RWPE2 (cell line): ENCODE data around the gene C13orf46.

Experiments
- ATAC-seq: fragments of 200-7000 bp; cut with Tn5 transposase; 3 replicates; pipeline ENCODE4 v1.9.1; 2021; ENCODE audit warnings: low read depth
- DNase-seq: peaks from one replicate; pipeline ENCODE4 v3.0.0-alpha.2; 2020; ENCODE audit warnings: low spot score
- H3K27ac ChIP-seq: fragments of 450-650 bp; 2 replicates; pipeline ENCODE4 v1.5.1; 2017; ENCODE audit warnings: mild to moderate bottlenecking; ENCODE audit not compliant: poor library complexity, severe bottlenecking
- H3K27me3 ChIP-seq: fragments of 250-450 bp; sonication (Bioruptor Pico); 2 replicates; pipeline ENCODE4 v1.5.1; 2021; ENCODE audit warnings: mild to moderate bottlenecking, moderate library complexity; ENCODE audit not compliant: insufficient read depth, poor library complexity, severe bottlenecking
- H3K36me3 ChIP-seq: fragments of 250-450 bp; sonication (Bioruptor Pico); 2 replicates; pipeline ENCODE4 v1.5.1; 2020; ENCODE audit warnings: low read depth, mild to moderate bottlenecking, moderate library complexity
- H3K4me1 ChIP-seq: fragments of 250-450 bp; sonication (Bioruptor Pico); 2 replicates; pipeline ENCODE4 v1.5.1; 2021; ENCODE audit warnings: mild to moderate bottlenecking, moderate library complexity; ENCODE audit not compliant: insufficient read depth, poor library complexity, severe bottlenecking
- H3K4me3 ChIP-seq: fragments of 250-450 bp; sonication (Bioruptor Pico); 2 replicates; pipeline ENCODE4 v1.5.1; 2021; ENCODE audit warnings: mild to moderate bottlenecking, moderate library complexity; ENCODE audit not compliant: severe bottlenecking
- H3K9me3 ChIP-seq: fragments of 250-450 bp; sonication (Bioruptor Pico); 2 replicates; pipeline ENCODE4 v1.5.1; 2021; ENCODE audit warnings: mild to moderate bottlenecking, moderate library complexity; ENCODE audit not compliant: severe bottlenecking
- CTCF ChIP-seq: fragments of 450-650 bp; IDR thresholded peaks from one replicate; pipeline ENCODE4 v1.5.1; 2017; ENCODE audit warnings: mild to moderate bottlenecking, moderate library complexity; ENCODE audit not compliant: poor library complexity, severe bottlenecking

Gene C13orf46

GRCh38 chr13:114001331-114002008 is 27.6 kb upstream of the C13orf46 start:
- no peaks in the 10 kb centered on the region for H3K4me1 ChIP-seq
- ATAC-seq (no peak), DNase-seq (peak; percentile 60)
- TF ChIP-seq CTCF: no peak
- H3K27ac ChIP-seq: no peak overlapping the region
- no peak overlapping the region for H3K4me3 ChIP-seq
- H3K9me3 ChIP-seq: no peaks in the 10 kb centered on the region
- no peaks in the 10 kb centered on the region for H3K27me3 ChIP-seq
- H3K36me3 ChIP-seq: no peaks in the 10 kb centered on the region

GRCh38 chr13:114000151-114001040 is 26.5 kb upstream of the C13orf46 start:
- DNase-seq (peak; percentile 41), ATAC-seq (no peak)
- Histone ChIP-seq H3K4me1 (no peaks in the 10 kb centered on the region), H3K4me3 (no peak overlapping the region), H3K27me3 (no peaks in the 10 kb centered on the region), H3K27ac (no peak overlapping the region), H3K36me3 (no peaks in the 10 kb centered on the region), H3K9me3 (no peaks in the 10 kb centered on the region)
- TF ChIP-seq CTCF: no peak

- no peak for TF ChIP-seq CTCF
- no peaks in the 10 kb centered on the region for H3K4me1 ChIP-seq
- no peak overlapping the region for H3K4me3 ChIP-seq
- H3K27me3 ChIP-seq: no peaks in the 10 kb centered on the region
- H3K36me3 ChIP-seq: no peaks in the 10 kb centered on the region
- DNase-seq (peak; percentile 25), ATAC-seq (no peak)
- no peak overlapping the region for H3K27ac ChIP-seq
- H3K9me3 ChIP-seq: no peaks in the 10 kb centered on the region
Observed at GRCh38 chr13:113999618-113999910, 25.7 kb upstream of the C13orf46 start.

- H3K27ac ChIP-seq: no peak overlapping the region
- ATAC-seq (no peak), DNase-seq (peak; percentile 41)
- H3K36me3 ChIP-seq: peaks cover 5% of the 10 kb centered on the region; the same call in 1 of the 2 replicates
- no peak overlapping the region for H3K4me3 ChIP-seq
- H3K4me1 ChIP-seq: no peaks in the 10 kb centered on the region
- no peaks in the 10 kb centered on the region for H3K27me3 ChIP-seq
- H3K9me3 ChIP-seq: no peaks in the 10 kb centered on the region
- no peak for TF ChIP-seq CTCF
Observed at GRCh38 chr13:113998781-113999617, 25.1 kb upstream of the C13orf46 start.
